ENCODE data around the gene PANK4.

PANK4 gene

GRCh38 chr1:2560299-2561073 is 34.1 kb upstream of the PANK4 start:
- no peaks in the 10 kb centered on the region for H3K36me3 ChIP-seq (ENCODE audit: insufficient read depth, low read length)
- no peak for DNase-seq (ENCODE audit: low read depth, low spot score)
- H3K27ac ChIP-seq, result no peak overlapping the region
- H3K4me3 ChIP-seq, result no peak overlapping the region
- H3K9ac ChIP-seq (ENCODE audit: insufficient read length), result no peak overlapping the region
- no peak for TF ChIP-seq POLR2AphosphoS5 (IDR thresholded peaks at IDR 0.05; ENCODE audit: borderline replicate concordance, low read depth, low read length)
- TF ChIP-seq FOXP2 (optimal IDR thresholded peaks at IDR 0.05; ENCODE audit: control extremely low read depth, extremely low read length, insufficient read depth), result no peak
- TF ChIP-seq EZH2 (IDR thresholded peaks at IDR 0.05), result no peak
- H3K9me3 ChIP-seq (ENCODE audit: low read depth, low read length), result no peaks in the 10 kb centered on the region

- Histone ChIP-seq H3K36me3 (ENCODE audit: insufficient read depth, low read length) (no peaks in the 10 kb centered on the region), H3K9ac (ENCODE audit: insufficient read length) (no peak overlapping the region), H3K4me3 (no peak overlapping the region), H3K9me3 (ENCODE audit: low read depth, low read length) (no peaks in the 10 kb centered on the region), H3K27ac (no peak overlapping the region)
- DNase-seq (ENCODE audit: low read depth, low spot score), result no peak
- TF ChIP-seq FOXP2 (optimal IDR thresholded peaks at IDR 0.05; ENCODE audit: control extremely low read depth, extremely low read length, insufficient read depth), result no peak
- no peak for TF ChIP-seq POLR2AphosphoS5 (IDR thresholded peaks at IDR 0.05; ENCODE audit: borderline replicate concordance, low read depth, low read length)
- no peak for TF ChIP-seq EZH2 (IDR thresholded peaks at IDR 0.05)
These were observed 33.3 kb upstream of the PANK4 start for GRCh38 chr1:2559509-2560298.

GRCh38 chr1:2558861-2559260 is 32.5 kb upstream of the PANK4 start:
- no peaks in the 10 kb centered on the region for H3K36me3 ChIP-seq (ENCODE audit: insufficient read depth, low read length)
- no peak overlapping the region for H3K27ac ChIP-seq
- H3K4me3 ChIP-seq, result no peak overlapping the region
- DNase-seq (ENCODE audit: low read depth, low spot score), result no peak
- TF ChIP-seq POLR2AphosphoS5 (IDR thresholded peaks at IDR 0.05; ENCODE audit: borderline replicate concordance, low read depth, low read length) (no peak), EZH2 (IDR thresholded peaks at IDR 0.05) (no peak), FOXP2 (optimal IDR thresholded peaks at IDR 0.05; ENCODE audit: control extremely low read depth, extremely low read length, insufficient read depth) (no peak)
- H3K9me3 ChIP-seq (ENCODE audit: low read depth, low read length), result no peaks in the 10 kb centered on the region
- H3K9ac ChIP-seq (ENCODE audit: insufficient read length), result no peak overlapping the region

- H3K27ac ChIP-seq, result no peak overlapping the region
- DNase-seq (ENCODE audit: low read depth, low spot score), result no peak
- no peaks in the 10 kb centered on the region for H3K9me3 ChIP-seq (ENCODE audit: low read depth, low read length)
- H3K4me3 ChIP-seq, result no peak overlapping the region
- no peak overlapping the region for H3K9ac ChIP-seq (ENCODE audit: insufficient read length)
- H3K36me3 ChIP-seq (ENCODE audit: insufficient read depth, low read length), result no peaks in the 10 kb centered on the region
- TF ChIP-seq FOXP2 (optimal IDR thresholded peaks at IDR 0.05; ENCODE audit: control extremely low read depth, extremely low read length, insufficient read depth) (no peak), EZH2 (IDR thresholded peaks at IDR 0.05) (no peak), POLR2AphosphoS5 (IDR thresholded peaks at IDR 0.05; ENCODE audit: borderline replicate concordance, low read depth, low read length) (no peak)
These were observed 32.0 kb upstream of the PANK4 start for GRCh38 chr1:2558420-2558819.

GRCh38 chr1:2557482-2558400 is 31.3 kb upstream of the PANK4 start:
- TF ChIP-seq EZH2 (IDR thresholded peaks at IDR 0.05) (no peak), FOXP2 (optimal IDR thresholded peaks at IDR 0.05; ENCODE audit: control extremely low read depth, extremely low read length, insufficient read depth) (no peak), POLR2AphosphoS5 (IDR thresholded peaks at IDR 0.05; ENCODE audit: borderline replicate concordance, low read depth, low read length) (no peak)
- no peak overlapping the region for H3K9ac ChIP-seq (ENCODE audit: insufficient read length)
- no peak overlapping the region for H3K4me3 ChIP-seq
- H3K36me3 ChIP-seq (ENCODE audit: insufficient read depth, low read length), result no peaks in the 10 kb centered on the region
- H3K27ac ChIP-seq, result no peak overlapping the region
- DNase-seq (ENCODE audit: low read depth, low spot score), result no peak
- no peaks in the 10 kb centered on the region for H3K9me3 ChIP-seq (ENCODE audit: low read depth, low read length)

GRCh38 chr1:2556678-2557481 is 30.5 kb upstream of the PANK4 start:
- no peaks in the 10 kb centered on the region for H3K9me3 ChIP-seq (ENCODE audit: low read depth, low read length)
- peak overlapping the region; percentile 64 for H3K9ac ChIP-seq (ENCODE audit: insufficient read length)
- H3K36me3 ChIP-seq (ENCODE audit: insufficient read depth, low read length), result no peaks in the 10 kb centered on the region
- H3K4me3 ChIP-seq, result peak overlapping the region; percentile 79
- no peak for DNase-seq (ENCODE audit: low read depth, low spot score)
- TF ChIP-seq POLR2AphosphoS5 (IDR thresholded peaks at IDR 0.05; ENCODE audit: borderline replicate concordance, low read depth, low read length), result no peak
- TF ChIP-seq FOXP2 (optimal IDR thresholded peaks at IDR 0.05; ENCODE audit: control extremely low read depth, extremely low read length, insufficient read depth), result no peak
- TF ChIP-seq EZH2 (IDR thresholded peaks at IDR 0.05), result no peak
- no peak overlapping the region for H3K27ac ChIP-seq

GRCh38 chr1:2556277-2556677 is 29.9 kb upstream of the PANK4 start, which contains the start of gene TNFRSF14:
Gene TNFRSF14, plus strand, starts transcription at chr1:2556371. Its CDS starts 294 bp downstream, at chr1:2556665.
- peak within 1 kb of the TSS; percentile 64 for H3K9ac ChIP-seq (ENCODE audit: insufficient read length)
- no peaks in the 10 kb centered on the region for H3K9me3 ChIP-seq (ENCODE audit: low read depth, low read length)
- H3K36me3 ChIP-seq (ENCODE audit: insufficient read depth, low read length), result no peaks in the 10 kb centered on the region
- TF ChIP-seq FOXP2 (optimal IDR thresholded peaks at IDR 0.05; ENCODE audit: control extremely low read depth, extremely low read length, insufficient read depth) (no peak), EZH2 (IDR thresholded peaks at IDR 0.05) (no peak), POLR2AphosphoS5 (IDR thresholded peaks at IDR 0.05; ENCODE audit: borderline replicate concordance, low read depth, low read length) (no peak)
- no peak for DNase-seq (ENCODE audit: low read depth, low spot score)
- no peak within 1 kb of the TSS for H3K27ac ChIP-seq
- H3K4me3 ChIP-seq, result peak within 1 kb of the TSS; percentile 79
